WTC11 (cell line): Measurements from ENCODE around the gene ABCB11.

Experiments used
- TEAD1 ChIP-seq: sonication (generic); formaldehyde crosslinking; IDR thresholded peaks from 2 replicates; pipeline ENCODE4 v1.8.0; 2022; ENCODE audit warnings: mild to moderate bottlenecking, missing genetic modification reagents
- TF ChIP-seq, protein P1 (sequence below): sonication (generic); formaldehyde crosslinking; IDR thresholded peaks from 2 replicates; pipeline ENCODE4 v1.8.1; 2023; ENCODE audit warnings: mild to moderate bottlenecking, missing genetic modification reagents

DNA sequence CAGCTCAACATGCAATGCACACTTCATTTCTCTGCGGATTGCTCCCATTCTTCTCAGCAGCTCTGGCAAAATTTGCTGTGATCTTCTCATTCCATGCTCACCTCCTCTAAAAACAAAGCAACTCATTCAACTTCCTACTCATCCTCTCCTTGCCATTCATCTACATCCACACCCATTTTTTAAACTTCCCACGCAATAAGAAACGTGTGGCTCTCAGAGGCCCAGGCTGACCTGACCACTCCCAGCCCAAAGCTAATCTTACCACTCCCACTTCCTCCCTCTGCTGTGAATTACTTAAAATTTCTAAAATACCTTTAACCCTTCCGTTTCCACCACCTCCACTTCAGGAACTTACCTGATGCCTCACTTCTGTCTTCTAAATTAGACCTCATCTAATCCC lies 15.2 kb downstream of the ABCB11 start:
- TF ChIP-seq, protein P1, sequence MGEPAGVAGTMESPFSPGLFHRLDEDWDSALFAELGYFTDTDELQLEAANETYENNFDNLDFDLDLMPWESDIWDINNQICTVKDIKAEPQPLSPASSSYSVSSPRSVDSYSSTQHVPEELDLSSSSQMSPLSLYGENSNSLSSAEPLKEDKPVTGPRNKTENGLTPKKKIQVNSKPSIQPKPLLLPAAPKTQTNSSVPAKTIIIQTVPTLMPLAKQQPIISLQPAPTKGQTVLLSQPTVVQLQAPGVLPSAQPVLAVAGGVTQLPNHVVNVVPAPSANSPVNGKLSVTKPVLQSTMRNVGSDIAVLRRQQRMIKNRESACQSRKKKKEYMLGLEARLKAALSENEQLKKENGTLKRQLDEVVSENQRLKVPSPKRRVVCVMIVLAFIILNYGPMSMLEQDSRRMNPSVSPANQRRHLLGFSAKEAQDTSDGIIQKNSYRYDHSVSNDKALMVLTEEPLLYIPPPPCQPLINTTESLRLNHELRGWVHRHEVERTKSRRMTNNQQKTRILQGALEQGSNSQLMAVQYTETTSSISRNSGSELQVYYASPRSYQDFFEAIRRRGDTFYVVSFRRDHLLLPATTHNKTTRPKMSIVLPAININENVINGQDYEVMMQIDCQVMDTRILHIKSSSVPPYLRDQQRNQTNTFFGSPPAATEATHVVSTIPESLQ = no peak
- TF ChIP-seq TEAD1 (CRISPR knock-in tag) = no peak
